DND-41 (cell line): ENCODE results near the gene ADCY2.

ENCODE experiments used
- CTCF ChIP-seq: IDR thresholded peaks from 2 replicates; pipeline ENCODE4 v1.5.1; 2012; ENCODE audit warnings: borderline replicate concordance, low read length, moderate library complexity, mild to moderate bottlenecking; ENCODE audit not compliant: poor library complexity, severe bottlenecking; ENCODE audit errors: extremely low read depth
- EZH2 ChIP-seq: IDR thresholded peaks from 3 replicates; pipeline ENCODE4 v1.6.1; 2012; ENCODE audit warnings: borderline replicate concordance, low read depth, mild to moderate bottlenecking, moderate library complexity, low read length, inconsistent platforms; ENCODE audit not compliant: severe bottlenecking

DNA sequence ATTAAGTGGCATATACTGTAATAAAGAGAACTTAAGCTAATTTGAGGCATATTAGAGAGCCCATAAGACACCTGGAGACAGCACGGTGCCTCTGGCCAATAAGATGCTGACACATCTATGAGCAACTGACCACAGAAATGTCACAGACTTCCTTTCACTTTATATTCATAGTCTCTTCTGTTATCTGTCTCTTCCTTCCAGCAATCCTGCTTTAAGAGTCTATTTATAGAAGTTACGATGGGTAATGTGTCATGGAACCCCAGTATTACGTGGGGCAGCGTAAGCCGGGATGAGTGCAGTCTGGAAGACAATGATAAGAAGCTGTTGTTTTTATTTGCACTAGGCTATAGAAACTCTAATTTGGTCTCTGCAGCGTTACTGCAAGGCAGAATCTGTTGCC lies 318.2 kb downstream of the ADCY2 start:
- TF ChIP-seq CTCF (no peak), EZH2 (no peak)
